Kidney epithelial cell (primary cell): ENCODE measurements around the gene C11orf16. TPM values are rescaled to one million over a fixed set of nuclear protein-coding genes. Genes with fewer than 3 reads are reported as not detected.

ENCODE experiments used
- DNase-seq: peaks from one replicate; pipeline ENCODE4 v3.0.0-alpha.2; 2010; ENCODE audit warnings: low read depth
- H3K27me3 ChIP-seq: 2 replicates; pipeline ENCODE4 v1.6.0; 2011; ENCODE audit warnings: low read length; ENCODE audit not compliant: control insufficient read depth, insufficient read depth
- H3K36me3 ChIP-seq: 2 replicates; pipeline ENCODE4 v1.5.1; 2011; ENCODE audit warnings: low read length; ENCODE audit not compliant: control insufficient read depth, insufficient read depth
- H3K4me3 ChIP-seq: 2 replicates; pipeline ENCODE4 v1.5.1; 2011; ENCODE audit warnings: low read depth, mild to moderate bottlenecking, control low read depth, low read length
- total RNA-seq: library from RNA; depleted of rRNA; stranded (reverse); fragments of >200 nt; gene quantifications from 2 replicates; pipeline ENCODE4 v1.2.3, GENCODE V29; 2015
- TF ChIP-seq, protein P1 (sequence below): IDR thresholded peaks from 2 replicates; pipeline ENCODE4 v1.5.1; 2011; ENCODE audit warnings: mild to moderate bottlenecking, moderate library complexity, low read length, control low read depth, inconsistent platforms; ENCODE audit not compliant: insufficient read depth, poor library complexity, severe bottlenecking

Gene C11orf16
- total RNA-seq, 1 donor from 2014 or later: not detected

DNA sequence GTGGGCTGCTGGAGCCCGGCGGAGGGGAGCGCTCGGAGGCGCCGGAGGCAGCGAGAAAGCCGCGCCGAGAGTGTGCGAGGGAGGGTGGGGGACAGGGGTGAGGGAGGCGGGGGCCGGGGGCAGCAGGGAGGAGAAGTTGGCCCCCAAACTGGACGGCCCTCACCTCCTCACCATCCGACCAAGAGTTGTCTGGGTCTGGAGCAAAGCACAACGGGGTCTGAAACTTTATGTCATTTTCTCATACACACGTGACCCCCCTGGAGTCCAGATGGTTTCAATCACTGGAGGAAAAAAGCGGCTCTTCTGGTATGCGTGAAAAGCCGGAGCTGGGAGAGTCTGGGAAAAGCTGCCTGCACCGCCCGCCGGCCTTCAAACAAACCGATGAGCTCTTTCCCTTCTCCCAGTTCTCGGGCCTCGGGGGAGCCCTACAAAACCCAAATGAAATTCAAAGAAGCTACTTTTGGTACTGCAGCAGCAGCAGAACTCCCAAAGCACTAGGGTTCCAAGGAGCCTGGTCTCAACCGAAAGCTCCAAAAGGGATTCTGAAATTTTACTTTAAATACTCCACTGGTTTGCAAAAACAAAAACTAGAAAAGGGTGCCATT is 61.5 kb downstream of the C11orf16 start:
- TF ChIP-seq, protein P1, sequence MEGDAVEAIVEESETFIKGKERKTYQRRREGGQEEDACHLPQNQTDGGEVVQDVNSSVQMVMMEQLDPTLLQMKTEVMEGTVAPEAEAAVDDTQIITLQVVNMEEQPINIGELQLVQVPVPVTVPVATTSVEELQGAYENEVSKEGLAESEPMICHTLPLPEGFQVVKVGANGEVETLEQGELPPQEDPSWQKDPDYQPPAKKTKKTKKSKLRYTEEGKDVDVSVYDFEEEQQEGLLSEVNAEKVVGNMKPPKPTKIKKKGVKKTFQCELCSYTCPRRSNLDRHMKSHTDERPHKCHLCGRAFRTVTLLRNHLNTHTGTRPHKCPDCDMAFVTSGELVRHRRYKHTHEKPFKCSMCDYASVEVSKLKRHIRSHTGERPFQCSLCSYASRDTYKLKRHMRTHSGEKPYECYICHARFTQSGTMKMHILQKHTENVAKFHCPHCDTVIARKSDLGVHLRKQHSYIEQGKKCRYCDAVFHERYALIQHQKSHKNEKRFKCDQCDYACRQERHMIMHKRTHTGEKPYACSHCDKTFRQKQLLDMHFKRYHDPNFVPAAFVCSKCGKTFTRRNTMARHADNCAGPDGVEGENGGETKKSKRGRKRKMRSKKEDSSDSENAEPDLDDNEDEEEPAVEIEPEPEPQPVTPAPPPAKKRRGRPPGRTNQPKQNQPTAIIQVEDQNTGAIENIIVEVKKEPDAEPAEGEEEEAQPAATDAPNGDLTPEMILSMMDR: no peak
- Histone ChIP-seq H3K4me3 (peak overlapping the region; percentile 80), H3K36me3 (no peaks in the 10 kb centered on the region), H3K27me3 (no peaks in the 10 kb centered on the region)
- peak; percentile 52 for DNase-seq

DNA sequence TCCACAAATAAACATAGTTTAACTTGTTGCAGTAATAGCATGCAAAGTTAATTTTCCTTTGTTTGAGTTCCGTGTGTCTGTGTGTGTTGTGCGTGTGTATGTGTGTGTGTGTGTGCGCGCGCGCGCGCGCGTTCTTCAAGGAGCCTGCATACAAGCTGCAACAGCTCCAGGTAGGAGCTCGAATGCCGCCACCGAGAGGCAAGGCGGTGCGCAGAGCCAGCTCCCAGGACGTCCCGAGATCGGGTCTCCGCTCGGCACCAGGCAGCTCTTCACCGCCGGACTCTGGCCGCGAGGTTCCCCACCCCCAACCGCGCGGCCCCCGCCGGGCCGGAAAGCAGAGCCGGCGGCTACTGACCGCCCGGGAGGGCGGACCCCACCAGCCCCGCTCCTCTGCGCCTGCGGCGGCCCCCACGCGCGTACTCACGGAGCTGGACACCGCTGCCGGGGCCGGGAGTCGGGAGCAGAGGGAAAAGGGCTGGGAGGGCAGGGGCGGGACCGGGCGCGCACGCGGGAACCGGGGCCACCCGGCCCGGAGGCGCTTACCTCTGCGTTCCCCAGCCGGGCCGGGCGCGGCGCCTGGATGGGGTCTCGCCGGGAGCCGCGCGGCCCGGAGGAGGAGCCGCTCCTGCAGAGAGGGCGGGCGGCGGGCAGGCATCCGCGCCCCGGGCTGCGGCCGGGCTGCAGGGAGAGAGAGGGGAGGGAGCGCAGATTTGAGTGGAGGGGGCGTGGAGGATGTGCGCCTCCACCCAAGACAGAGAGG is 62.2 kb downstream of the C11orf16 start:
- no peak for DNase-seq
- TF ChIP-seq, protein P1: peak; percentile 4
- H3K27me3 ChIP-seq: no peaks in the 10 kb centered on the region
- peak overlapping the region; percentile 80 for H3K4me3 ChIP-seq
- H3K36me3 ChIP-seq: no peaks in the 10 kb centered on the region

Other genes starting within 250 kb of the C11orf16 start
- gene AKIP1, start 21.8 kb downstream of the C11orf16 start, total RNA-seq: 39.8 and 43.1 TPM in 2 replicates
- not detected in 2 replicates for gene ASCL3, start 10.1 kb upstream of the C11orf16 start, total RNA-seq
- gene TMEM9B, start 31.5 kb upstream of the C11orf16 start, total RNA-seq: 46.4 and 51.4 TPM in 2 replicates
- gene NRIP3, start 71.1 kb upstream of the C11orf16 start, total RNA-seq: 20.5 and 24.0 TPM in 2 replicates
- gene SCUBE2, start 158.7 kb upstream of the C11orf16 start, total RNA-seq: 0.89 and 1.3 TPM in 2 replicates